IMR-90 (cell line): ENCODE results near the gene LRRC66. TPM values are rescaled to one million over a fixed set of nuclear protein-coding genes. Genes with fewer than 3 reads are reported as not detected.

Experiments used
- ATAC-seq: fragments of 200-7000 bp; cut with Tn5 transposase; 2 replicates; pipeline ENCODE4 v1.9.1; 2020; ENCODE audit warnings: low read depth, mild to moderate bottlenecking, moderate library complexity
- BruUV-seq: library from RNA; stranded (reverse); fragments of 400-500 nt; replicated peaks from 2 replicates; lab custom pipeline; 2021; lab: Mats Ljungman, UMichigan
- CTCF ChIA-PET: fragments of 300-600 bp; formaldehyde crosslinking; extraction: SDS; loops from one replicate; lab custom pipeline; 2021; ENCODE audit warnings: antibody characterized with exemption; lab: Yijun Ruan, JAX
- POLR2A ChIA-PET: fragments of 300-600 bp; sonication (Branson Sonifier 250); formaldehyde crosslinking; loops from one replicate; lab custom pipeline; 2022; ENCODE audit warnings: antibody characterized with exemption; ENCODE audit not compliant: unreplicated experiment; lab: Charles Lee
- DNase-seq: peaks from one replicate; pipeline ENCODE4 v3.0.0; 2013
- H2AFZ ChIP-seq: replicated peaks from 2 replicates; pipeline ENCODE3; 2013; ENCODE audit warnings: low read length, mild to moderate bottlenecking; ENCODE audit not compliant: poor library complexity
- H2AK5ac ChIP-seq: 2 replicates; pipeline ENCODE4 v1.6.1; 2013; ENCODE audit warnings: low read depth, low read length, inconsistent platforms
- H2AK9ac ChIP-seq: replicated peaks from 2 replicates; pipeline ENCODE3; 2013; ENCODE audit warnings: mild to moderate bottlenecking, low read depth, low read length, moderate library complexity; ENCODE audit not compliant: poor library complexity
- H2BK120ac ChIP-seq: 2 replicates; pipeline ENCODE4 v1.6.1; 2013; ENCODE audit warnings: low read depth, low read length, inconsistent platforms
- H2BK15ac ChIP-seq: 3 replicates; pipeline ENCODE4 v1.6.1; 2013; ENCODE audit warnings: low read depth, low read length, inconsistent platforms
- H2BK20ac ChIP-seq: 2 replicates; pipeline ENCODE4 v1.6.1; 2013; ENCODE audit warnings: low read depth, mild to moderate bottlenecking, inconsistent platforms, low read length, moderate library complexity
- H2BK5ac ChIP-seq: 2 replicates; pipeline ENCODE4 v1.6.1; 2013; ENCODE audit warnings: mild to moderate bottlenecking, low read depth, low read length, inconsistent platforms; ENCODE audit not compliant: poor library complexity, severe bottlenecking
- H3K14ac ChIP-seq: replicated peaks from 2 replicates; pipeline ENCODE4 v1.6.1; 2013; ENCODE audit warnings: low read depth, low read length, inconsistent platforms
- H3K18ac ChIP-seq: 2 replicates; pipeline ENCODE4 v1.6.1; 2013; ENCODE audit warnings: low read depth, low read length, control low read depth
- H3K23ac ChIP-seq: 2 replicates; pipeline ENCODE4 v1.6.1; 2013; ENCODE audit warnings: low read depth, low read length, inconsistent platforms
- H3K27ac ChIP-seq: 2 replicates; pipeline ENCODE4 v1.5.1; 2013; ENCODE audit warnings: mild to moderate bottlenecking, control low read depth, low read length; ENCODE audit not compliant: insufficient read depth
- H3K27me3 ChIP-seq: 2 replicates; pipeline ENCODE4 v1.6.1; 2013; ENCODE audit warnings: low read length; ENCODE audit not compliant: control insufficient read depth, insufficient read depth
- H3K36me3 ChIP-seq: 2 replicates; pipeline ENCODE4 v1.6.1; 2013; ENCODE audit warnings: low read length, mixed read lengths; ENCODE audit not compliant: control insufficient read depth, insufficient read depth
- H3K4ac ChIP-seq: 2 replicates; pipeline ENCODE4 v1.6.1; 2013; ENCODE audit warnings: low read depth, low read length, inconsistent platforms
- H3K4me1 ChIP-seq: 2 replicates; pipeline ENCODE4 v1.6.1; 2013; ENCODE audit warnings: low read length, mixed read lengths; ENCODE audit not compliant: control insufficient read depth, insufficient read depth
- H3K4me2 ChIP-seq: 2 replicates; pipeline ENCODE4 v1.6.1; 2013; ENCODE audit warnings: low read depth, mild to moderate bottlenecking, control low read depth, low read length, moderate library complexity
- H3K4me3 ChIP-seq: 2 replicates; pipeline ENCODE4 v1.5.1; 2013; ENCODE audit warnings: low read depth, mild to moderate bottlenecking, control low read depth, low read length, moderate library complexity; ENCODE audit not compliant: insufficient read depth
- H3K56ac ChIP-seq: 2 replicates; pipeline ENCODE4 v1.6.1; 2013; ENCODE audit warnings: low read length, inconsistent platforms; ENCODE audit not compliant: insufficient read depth; ENCODE audit errors: extremely low read depth
- H3K79me1 ChIP-seq, 2 experiments: 2 replicates each; pipeline ENCODE4 v1.6.1; 2013; ENCODE audit warnings: low read length in 2 of 2, inconsistent platforms in 1 of 2, low read depth in 1 of 2
- H3K9ac ChIP-seq: 2 replicates; pipeline ENCODE4 v1.6.1; 2013; ENCODE audit warnings: low read depth, low read length, control low read depth
- H3K9me1 ChIP-seq: 2 replicates; pipeline ENCODE4 v1.6.1; 2013; ENCODE audit warnings: low read length, inconsistent platforms; ENCODE audit not compliant: insufficient read depth
- H3K9me3 ChIP-seq: 2 replicates; pipeline ENCODE4 v1.6.1; 2013; ENCODE audit warnings: low read length; ENCODE audit not compliant: control insufficient read depth, insufficient read depth
- H4K20me1 ChIP-seq: 2 replicates; pipeline ENCODE4 v1.6.1; 2013; ENCODE audit warnings: low read length, inconsistent platforms; ENCODE audit not compliant: insufficient read depth
- H4K5ac ChIP-seq: 2 replicates; pipeline ENCODE4 v1.6.1; 2013; ENCODE audit warnings: mild to moderate bottlenecking, low read depth, low read length, control low read depth
- H4K8ac ChIP-seq, 2 experiments: 2 replicates each; pipeline ENCODE4 v1.6.1; 2013; ENCODE audit warnings: low read depth in 2 of 2, low read length in 2 of 2, control low read depth in 1 of 2, inconsistent platforms in 1 of 2
- H4K91ac ChIP-seq: 2 replicates; pipeline ENCODE4 v1.6.1; 2013; ENCODE audit warnings: low read depth, low read length, inconsistent platforms; ENCODE audit not compliant: insufficient read depth
- BHLHE40 ChIP-seq: fragments of 150-350 bp; IDR thresholded peaks from 2 replicates; pipeline ENCODE4 v1.6.1; 2016; ENCODE audit warnings: mild to moderate bottlenecking, low read depth, low read length
- CEBPB ChIP-seq: IDR thresholded peaks from 2 replicates; pipeline ENCODE4 v1.6.1; 2012; ENCODE audit warnings: low read depth, low read length, improper control_type of control experiment
- CHD1 ChIP-seq: IDR thresholded peaks from 2 replicates; pipeline ENCODE4 v1.6.1; 2012; ENCODE audit warnings: low read depth, low read length, improper control_type of control experiment
- FOS ChIP-seq: fragments of 150-350 bp; IDR thresholded peaks from 2 replicates; pipeline ENCODE4 v1.6.1; 2016; ENCODE audit warnings: low read depth, low read length
- MAFK ChIP-seq: IDR thresholded peaks from 2 replicates; pipeline ENCODE4 v1.6.1; 2012; ENCODE audit warnings: low read depth, low read length, improper control_type of control experiment
- MAZ ChIP-seq: IDR thresholded peaks from 2 replicates; pipeline ENCODE4 v1.6.1; 2012; ENCODE audit warnings: low read depth, mild to moderate bottlenecking, low read length, improper control_type of control experiment, moderate library complexity, borderline replicate concordance
- MXI1 ChIP-seq: IDR thresholded peaks from 2 replicates; pipeline ENCODE4 v1.6.1; 2012; ENCODE audit warnings: low read depth, mild to moderate bottlenecking, low read length, moderate library complexity, borderline replicate concordance
- NFE2L2 ChIP-seq: fragments of 150-350 bp; IDR thresholded peaks from 2 replicates; pipeline ENCODE4 v1.6.1; 2016; ENCODE audit warnings: low read depth, mild to moderate bottlenecking, low read length
- POLR2A ChIP-seq: IDR thresholded peaks from 2 replicates; pipeline ENCODE4 v1.6.1; 2012; ENCODE audit warnings: mild to moderate bottlenecking, low read depth, low read length
- RAD21 ChIP-seq: IDR thresholded peaks from 2 replicates; pipeline ENCODE4 v1.6.1; 2012; ENCODE audit warnings: low read length, improper control_type of control experiment
- RCOR1 ChIP-seq: IDR thresholded peaks from 2 replicates; pipeline ENCODE4 v1.6.1; 2012; ENCODE audit warnings: mild to moderate bottlenecking, low read length, improper control_type of control experiment; ENCODE audit not compliant: insufficient replicate concordance
- RFX5 ChIP-seq: IDR thresholded peaks from 2 replicates; pipeline ENCODE4 v1.8.0; 2012; ENCODE audit warnings: low read depth, mild to moderate bottlenecking, low read length, moderate library complexity
- SMC3 ChIP-seq: fragments of 150-350 bp; IDR thresholded peaks from 2 replicates; pipeline ENCODE4 v1.6.1; 2016; ENCODE audit warnings: low read depth, mild to moderate bottlenecking, antibody characterized with exemption, low read length, moderate library complexity
- WGBS, 2 experiments: methylation state at CpG; one replicate each; pipeline versions ENCODE4 v1.1.5 to v1.1.7; 2013; ENCODE audit warnings: missing lambda C conversion rate in 2 of 2; ENCODE audit not compliant: insufficient read length in 1 of 2; ENCODE audit errors: extremely low coverage in 2 of 2; 5-methylcytosine and 5-hydroxymethylcytosine counted together
- dilution Hi-C: fragments of 300-500 bp; cut with HindIII; formaldehyde crosslinking; loops from one replicate; pipeline ENCODE4 v1.14.3; 2018; ENCODE audit warnings: low sequenced_read_pairs; ENCODE audit not compliant: unreplicated experiment
- in situ Hi-C: fragments of 300-500 bp; cut with MboI; formaldehyde crosslinking; loops from 3 replicates; pipeline ENCODE4 v1.14.3; 2019; ENCODE audit warnings: low sequenced_read_pairs, inconsistent platforms, mixed read lengths
- intact Hi-C: fragments of 100-400 bp; cut with micrococcal nuclease; formaldehyde crosslinking; loops from 2 replicates; pipeline ENCODE4 v1.10.0; 2022
- polyA plus RNA-seq, 3 experiments: library from polyadenylated mRNA; depleted of rRNA; stranded (reverse); fragments of >200 nt; gene quantifications; 2 replicates each; pipeline ENCODE4 v1.2.3, GENCODE V29; 2012; ENCODE audit warnings: low replicate concordance in 1 of 3
- total RNA-seq: library from RNA; depleted of rRNA; stranded (reverse); fragments of >200 nt; gene quantifications from 2 replicates; pipeline ENCODE4 v1.2.3, GENCODE V29; 2012
- TF ChIP-seq, protein P1 (sequence below): fragments of 150-350 bp; IDR thresholded peaks from 2 replicates; pipeline ENCODE4 v1.6.1; 2017; ENCODE audit warnings: mild to moderate bottlenecking, antibody characterized with exemption, low read length, low read depth
- TF ChIP-seq, protein P2 (sequence below): fragments of 150-350 bp; IDR thresholded peaks from 2 replicates; pipeline ENCODE4 v1.6.1; 2016; ENCODE audit warnings: low read depth, mild to moderate bottlenecking, low read length, moderate library complexity, borderline replicate concordance
- TF ChIP-seq, protein P3 (sequence below): conservative IDR thresholded peaks from 2 replicates; pipeline ENCODE4 v1.5.1; 2012; ENCODE audit warnings: mild to moderate bottlenecking, low read depth, low read length, improper control_type of control experiment

Gene LRRC66
- total and polyA plus RNA-seq, 2 of the 4 experiments (the other 2 are of a cell fraction), result 0.09 to 0.18 TPM

DNA sequence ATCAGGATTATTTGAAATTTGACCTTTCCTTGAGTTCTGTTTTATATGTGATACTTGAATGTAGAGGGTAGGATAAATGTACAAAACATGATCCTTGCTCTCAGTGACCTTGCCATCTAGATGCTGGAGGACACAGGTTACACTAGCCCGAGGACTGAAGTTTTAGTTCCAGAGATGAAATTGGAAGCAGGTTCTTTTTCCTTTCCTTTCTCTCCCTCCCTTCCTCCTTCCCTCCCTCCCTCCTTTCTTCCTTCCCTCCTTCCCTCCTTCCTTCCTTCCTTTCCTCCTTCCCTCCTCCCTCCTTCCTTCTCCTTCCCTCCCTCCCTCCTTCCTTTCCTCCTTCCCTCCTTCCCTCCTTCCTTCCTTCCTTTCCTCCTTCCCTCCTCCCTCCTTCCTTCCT, 54.3 kb downstream of the LRRC66 start:
- intact Hi-C loops, result no loop called here
- Histone ChIP-seq H3K56ac (no peak overlapping the region), H3K9me1 (no peaks in the 10 kb centered on the region), H4K8ac (no peak overlapping the region), H2BK120ac (no peak overlapping the region), H3K27me3 (no peaks in the 10 kb centered on the region; the same call in 1 of the 2 replicates), H2BK15ac (no peak overlapping the region), H2AFZ (no peak overlapping the region), H3K23ac (no peak overlapping the region), H2BK20ac (no peak overlapping the region), H3K4me3 (no peak overlapping the region), H3K14ac (no peak overlapping the region), H2BK5ac (no peak overlapping the region), H3K9ac (no peak overlapping the region), H2AK5ac (no peak overlapping the region), H4K5ac (no peak overlapping the region), H3K27ac (no peak overlapping the region), H3K4ac (no peak overlapping the region), H4K91ac (no peak overlapping the region), H3K9me3 (no peaks in the 10 kb centered on the region), H3K4me1 (no peaks in the 10 kb centered on the region), H3K79me1 (no peaks in the 10 kb centered on the region), H3K18ac (no peak overlapping the region), H2AK9ac (no peak overlapping the region), H3K4me2 (no peak overlapping the region), H4K20me1 (no peaks in the 10 kb centered on the region), H3K36me3 (no peaks in the 10 kb centered on the region)
- ChIA-PET POLR2A (no interaction called here), CTCF (no interaction called here)
- DNase-seq (no peak), ATAC-seq (no peak)
- BruUV-seq, result no TSS peak
- dilution Hi-C loops, result no loop called here
- in situ Hi-C loops, result no loop called here
- no CpG with 5 or more reads among the region's 1 CpG for WGBS, 2 experiments
- no peak for TF ChIP-seq BHLHE40
- TF ChIP-seq SMC3, result no peak
- no peak for TF ChIP-seq MAZ
- no peak for TF ChIP-seq CEBPB
- no peak for TF ChIP-seq RCOR1
- no peak for TF ChIP-seq MAFK
- TF ChIP-seq, protein P1, sequence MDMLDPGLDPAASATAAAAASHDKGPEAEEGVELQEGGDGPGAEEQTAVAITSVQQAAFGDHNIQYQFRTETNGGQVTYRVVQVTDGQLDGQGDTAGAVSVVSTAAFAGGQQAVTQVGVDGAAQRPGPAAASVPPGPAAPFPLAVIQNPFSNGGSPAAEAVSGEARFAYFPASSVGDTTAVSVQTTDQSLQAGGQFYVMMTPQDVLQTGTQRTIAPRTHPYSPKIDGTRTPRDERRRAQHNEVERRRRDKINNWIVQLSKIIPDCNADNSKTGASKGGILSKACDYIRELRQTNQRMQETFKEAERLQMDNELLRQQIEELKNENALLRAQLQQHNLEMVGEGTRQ, result no peak
- no peak for TF ChIP-seq NFE2L2
- TF ChIP-seq POLR2A, result no peak
- TF ChIP-seq, protein P2, sequence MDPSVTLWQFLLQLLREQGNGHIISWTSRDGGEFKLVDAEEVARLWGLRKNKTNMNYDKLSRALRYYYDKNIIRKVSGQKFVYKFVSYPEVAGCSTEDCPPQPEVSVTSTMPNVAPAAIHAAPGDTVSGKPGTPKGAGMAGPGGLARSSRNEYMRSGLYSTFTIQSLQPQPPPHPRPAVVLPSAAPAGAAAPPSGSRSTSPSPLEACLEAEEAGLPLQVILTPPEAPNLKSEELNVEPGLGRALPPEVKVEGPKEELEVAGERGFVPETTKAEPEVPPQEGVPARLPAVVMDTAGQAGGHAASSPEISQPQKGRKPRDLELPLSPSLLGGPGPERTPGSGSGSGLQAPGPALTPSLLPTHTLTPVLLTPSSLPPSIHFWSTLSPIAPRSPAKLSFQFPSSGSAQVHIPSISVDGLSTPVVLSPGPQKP, result no peak
- TF ChIP-seq, protein P3, sequence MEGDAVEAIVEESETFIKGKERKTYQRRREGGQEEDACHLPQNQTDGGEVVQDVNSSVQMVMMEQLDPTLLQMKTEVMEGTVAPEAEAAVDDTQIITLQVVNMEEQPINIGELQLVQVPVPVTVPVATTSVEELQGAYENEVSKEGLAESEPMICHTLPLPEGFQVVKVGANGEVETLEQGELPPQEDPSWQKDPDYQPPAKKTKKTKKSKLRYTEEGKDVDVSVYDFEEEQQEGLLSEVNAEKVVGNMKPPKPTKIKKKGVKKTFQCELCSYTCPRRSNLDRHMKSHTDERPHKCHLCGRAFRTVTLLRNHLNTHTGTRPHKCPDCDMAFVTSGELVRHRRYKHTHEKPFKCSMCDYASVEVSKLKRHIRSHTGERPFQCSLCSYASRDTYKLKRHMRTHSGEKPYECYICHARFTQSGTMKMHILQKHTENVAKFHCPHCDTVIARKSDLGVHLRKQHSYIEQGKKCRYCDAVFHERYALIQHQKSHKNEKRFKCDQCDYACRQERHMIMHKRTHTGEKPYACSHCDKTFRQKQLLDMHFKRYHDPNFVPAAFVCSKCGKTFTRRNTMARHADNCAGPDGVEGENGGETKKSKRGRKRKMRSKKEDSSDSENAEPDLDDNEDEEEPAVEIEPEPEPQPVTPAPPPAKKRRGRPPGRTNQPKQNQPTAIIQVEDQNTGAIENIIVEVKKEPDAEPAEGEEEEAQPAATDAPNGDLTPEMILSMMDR, result no peak
- TF ChIP-seq RFX5, result no peak
- no peak for TF ChIP-seq FOS
- no peak for TF ChIP-seq CHD1
- TF ChIP-seq RAD21, result no peak
- no peak for TF ChIP-seq MXI1
